ENCODE measurements around the gene PREX1. TPM values are rescaled to one million over a fixed set of nuclear protein-coding genes. Genes with fewer than 3 reads are reported as not detected.

The PREX1 gene
- total and polyA plus RNA-seq, 2 of the 4 experiments (the other 2 are of a cell fraction): 0.67 to 0.72 TPM

- H2AK9ac ChIP-seq (replicated peaks; ENCODE audit: low read depth, low read length, poor library complexity): no peak overlapping the region
- no peak overlapping the region for H2AFZ ChIP-seq (replicated peaks; ENCODE audit: low read length, poor library complexity)
- no peaks in the 10 kb centered on the region for H3K27me3 ChIP-seq (ENCODE audit: control insufficient read depth, insufficient read depth, low read length)
- TF ChIP-seq MAFK (IDR thresholded peaks at IDR 0.05; ENCODE audit: low read depth, low read length) (no peak), POLR2A (IDR thresholded peaks at IDR 0.05; ENCODE audit: low read depth, low read length) (no peak), MXI1 (IDR thresholded peaks at IDR 0.05; ENCODE audit: borderline replicate concordance, low read depth, low read length) (no peak), RAD21 (IDR thresholded peaks at IDR 0.05; ENCODE audit: low read length) (no peak), MAZ (IDR thresholded peaks at IDR 0.05; ENCODE audit: borderline replicate concordance, low read depth, low read length) (no peak), RCOR1 (IDR thresholded peaks at IDR 0.05; ENCODE audit: insufficient replicate concordance, low read length) (no peak), CTCF (conservative IDR thresholded peaks at IDR 0.05; ENCODE audit: low read depth, low read length) (no peak), BHLHE40 (IDR thresholded peaks at IDR 0.05; ENCODE audit: low read depth, low read length) (no peak)
- no peak overlapping the region for H3K27ac ChIP-seq (ENCODE audit: insufficient read depth, low read length)
- H3K9ac ChIP-seq (ENCODE audit: low read depth, low read length): no peak overlapping the region
- H3K4ac ChIP-seq (ENCODE audit: low read depth, low read length): no peak overlapping the region
- DNase-seq: no peak
- no peak overlapping the region; the same call in 1 of the 2 replicates for H4K5ac ChIP-seq (ENCODE audit: low read depth, low read length)
- H2BK5ac ChIP-seq (ENCODE audit: low read depth, low read length, poor library complexity, severe bottlenecking): no peak overlapping the region
- no peak overlapping the region for H2BK120ac ChIP-seq (ENCODE audit: low read depth, low read length)
- no peak overlapping the region for H4K8ac ChIP-seq (ENCODE audit: low read depth in 2 of 2, low read length in 2 of 2)
- H3K9me3 ChIP-seq (ENCODE audit: control insufficient read depth, insufficient read depth, low read length): no peaks in the 10 kb centered on the region
- H3K14ac ChIP-seq (replicated peaks; ENCODE audit: low read depth, low read length): no peak overlapping the region
- peaks cover 3% of the 10 kb centered on the region; the same call in 1 of the 2 replicates for H3K9me1 ChIP-seq (ENCODE audit: insufficient read depth, low read length)
- no peaks in the 10 kb centered on the region for H4K20me1 ChIP-seq (ENCODE audit: insufficient read depth, low read length)
- ChIA-PET POLR2A (ENCODE audit: unreplicated experiment) (no interaction called here), CTCF (no interaction called here)
- 74% methylated on average over 6 of the region's 19 CpGs; no CpG with 5 or more reads in 1 of the 2 experiments for WGBS, 2 experiments (ENCODE audit: extremely low coverage in 2 of 2, insufficient read length in 1 of 2)
- no TSS peak for BruUV-seq (replicated peaks)
- ATAC-seq (ENCODE audit: low read depth): no peak
- peaks cover 13% of the 10 kb centered on the region; the same call in 1 of the 2 replicates for H3K4me1 ChIP-seq (ENCODE audit: control insufficient read depth, insufficient read depth, low read length)
- no peak overlapping the region for H3K18ac ChIP-seq (ENCODE audit: low read depth, low read length)
- H2AK5ac ChIP-seq (ENCODE audit: low read depth, low read length): no peak overlapping the region
- no peak overlapping the region for H2BK15ac ChIP-seq (ENCODE audit: low read depth, low read length)
- H4K91ac ChIP-seq (ENCODE audit: insufficient read depth, low read depth, low read length): no peak overlapping the region
- dilution Hi-C loops (cut with HindIII; ENCODE audit: low sequenced_read_pairs, unreplicated experiment): no loop called here
- H3K4me2 ChIP-seq (ENCODE audit: low read depth, low read length): no peak overlapping the region
- H3K4me3 ChIP-seq (ENCODE audit: insufficient read depth, low read depth, low read length): no peak overlapping the region
- intact Hi-C loops (cut with micrococcal nuclease): no loop called here
- no peak overlapping the region for H3K23ac ChIP-seq (ENCODE audit: low read depth, low read length)
- in situ Hi-C loops (cut with MboI; ENCODE audit: low sequenced_read_pairs): no loop called here
- H3K36me3 ChIP-seq (ENCODE audit: control insufficient read depth, insufficient read depth, low read length): no peaks in the 10 kb centered on the region
- H2BK20ac ChIP-seq (ENCODE audit: low read depth, low read length): no peak overlapping the region
- no peaks in the 10 kb centered on the region for H3K79me1 ChIP-seq (ENCODE audit: low read depth in 1 of 2, low read length in 2 of 2)
- H3K56ac ChIP-seq (ENCODE audit: extremely low read depth, insufficient read depth, low read length): no peak overlapping the region
These were observed 141.3 kb downstream of the PREX1 start for GRCh38 chr20:48686238-48687116.
